Fibroblast of the aortic adventitia (primary cell): ENCODE measurements around the gene RPS6KC1. TPM values are rescaled to one million over a fixed set of nuclear protein-coding genes. Genes with fewer than 3 reads are reported as not detected.

Experiments used
- DNase-seq: peaks from one replicate; pipeline ENCODE4 v3.0.0-alpha.2; 2010; ENCODE audit warnings: low read depth
- H3K4me3 ChIP-seq: 2 replicates; pipeline ENCODE4 v1.5.1; 2011; ENCODE audit warnings: low read depth, mild to moderate bottlenecking, control low read depth, low read length, moderate library complexity
- CTCF ChIP-seq: IDR thresholded peaks from 2 replicates; pipeline ENCODE4 v1.5.1; 2011; ENCODE audit warnings: mild to moderate bottlenecking, low read length, control low read depth, inconsistent platforms; ENCODE audit not compliant: insufficient read depth
- total RNA-seq: library from RNA; depleted of rRNA; stranded (reverse); fragments of >200 nt; gene quantifications from 2 replicates; pipeline ENCODE4 v1.2.3, GENCODE V29; 2012; ENCODE audit warnings: low replicate concordance

The RPS6KC1 gene
- total RNA-seq, 1 donor: 29.7 TPM

DNA sequence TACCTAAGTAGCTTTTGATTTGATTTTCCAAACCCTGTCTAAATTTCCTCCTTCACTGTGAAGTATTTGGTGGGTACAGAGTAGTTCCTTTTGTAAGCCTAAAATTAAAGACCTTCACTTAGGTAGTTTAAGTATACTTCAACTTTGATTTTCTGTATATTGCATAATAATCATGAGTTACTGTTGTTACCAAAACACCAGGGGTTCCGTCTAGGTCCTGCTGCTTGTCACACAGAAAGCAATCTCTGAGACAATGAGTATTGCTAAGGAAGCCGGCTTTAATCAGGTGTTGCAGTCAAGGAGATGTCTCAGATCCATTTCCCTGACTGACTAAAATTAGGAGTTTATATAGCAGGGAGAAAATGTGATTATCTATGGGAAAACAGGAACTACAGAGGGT, 15.3 kb downstream of the RPS6KC1 start:
- no peak for DNase-seq
- no peak overlapping the region for H3K4me3 ChIP-seq
- no peak for TF ChIP-seq CTCF

- DNase-seq: peak; percentile 11
- TF ChIP-seq CTCF: no peak
- no peak overlapping the region for H3K4me3 ChIP-seq
Observed at GRCh38 chr1:213067352-213067751, 16.3 kb downstream of the RPS6KC1 start.

GRCh38 chr1:213070406-213070805, 19.4 kb downstream of the RPS6KC1 start:
- peak overlapping the region; percentile 13 for H3K4me3 ChIP-seq
- DNase-seq: peak; percentile 79
- TF ChIP-seq CTCF: peak; percentile 39

GRCh38 chr1:213075725-213076124, 24.7 kb downstream of the RPS6KC1 start:
- DNase-seq: no peak
- TF ChIP-seq CTCF: no peak

GRCh38 chr1:213082420-213083111, 31.5 kb downstream of the RPS6KC1 start:
- DNase-seq: no peak
- TF ChIP-seq CTCF: no peak
- no peak overlapping the region for H3K4me3 ChIP-seq

More at GRCh38 chr1:213075725-213076124, 24.7 kb downstream of the RPS6KC1 start:
- no peak overlapping the region for H3K4me3 ChIP-seq

DNA sequence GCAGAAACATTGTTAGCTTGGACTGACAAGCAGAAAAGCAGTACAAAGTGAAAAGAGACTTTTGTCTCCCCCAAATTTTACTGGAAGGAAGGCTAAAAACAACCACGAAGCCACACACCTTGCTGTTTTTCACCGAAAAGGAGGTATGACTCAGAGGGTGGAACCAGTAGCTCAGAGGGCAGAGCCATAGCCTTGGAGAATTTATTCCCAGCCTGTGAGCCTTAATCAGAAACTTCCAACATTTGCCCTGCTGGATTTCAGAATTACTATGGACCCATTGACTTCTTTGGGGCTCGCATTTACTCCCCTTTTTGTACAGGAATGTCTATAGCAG, 32.0 kb downstream of the RPS6KC1 start:
- DNase-seq: no peak
- H3K4me3 ChIP-seq: no peak overlapping the region
- TF ChIP-seq CTCF: no peak

- no peak overlapping the region for H3K4me3 ChIP-seq
- no peak for TF ChIP-seq CTCF
- no peak for DNase-seq
Observed at GRCh38 chr1:213087911-213088310, 36.9 kb downstream of the RPS6KC1 start.
